Testis (tissue), 2 donors: ENCODE results near the gene KRTAP4-9.

Experiments used
- CTCF ChIP-seq, 3 experiments: fragments of 450-650 bp in 2 of 3; fragments of 200-600 bp in 1 of 3; sonication (generic) in 1 of 3; IDR thresholded peaks; one replicate each; pipeline ENCODE4 v1.5.1; 2016 to 2019; ENCODE audit warnings: antibody characterized with exemption in 3 of 3, mild to moderate bottlenecking in 2 of 3, moderate library complexity in 1 of 3
- POLR2A ChIP-seq: fragments of 450-650 bp; IDR thresholded peaks from one replicate; pipeline ENCODE4 v1.6.1; 2017; ENCODE audit warnings: antibody characterized with exemption, mild to moderate bottlenecking, moderate library complexity

- TF ChIP-seq CTCF (IDR thresholded peaks at IDR 0.05), result no peak
- TF ChIP-seq POLR2A, result no peak
Observed at GRCh38 chr17:41060052-41060604, 45.1 kb upstream of the KRTAP4-9 start, which contains the start of gene KRTAP2-3.
